DOHH2 (cell line): ENCODE measurements around the gene SEPTIN1.
A peak's percentile ranks its signal among the peaks of the same experiment; 100 is the strongest.

Source experiments
- H3F3A ChIP-seq: fragments of 200-600 bp; sonication (generic), shearing (Covaris generic); 2 replicates; pipeline ENCODE4 v1.6.0; 2016; ENCODE audit warnings: antibody characterized with exemption, mild to moderate bottlenecking; ENCODE audit not compliant: control insufficient read depth, insufficient read depth
- H3K27ac ChIP-seq: fragments of 200-600 bp; sonication (generic); 2 replicates; pipeline ENCODE4 v1.5.1; 2014; ENCODE audit warnings: low read depth, mild to moderate bottlenecking, low read length, moderate library complexity
- H3K27me3 ChIP-seq: fragments of 200-600 bp; sonication (generic); 2 replicates; pipeline ENCODE4 v1.6.1; 2014; ENCODE audit warnings: mild to moderate bottlenecking, low read length, mixed read lengths; ENCODE audit not compliant: control insufficient read depth
- H3K36me3 ChIP-seq: fragments of 200-600 bp; sonication (generic); 2 replicates; pipeline ENCODE4 v1.6.1; 2014; ENCODE audit warnings: mild to moderate bottlenecking, low read length, moderate library complexity, mixed read lengths; ENCODE audit not compliant: control insufficient read depth
- H3K4me1 ChIP-seq: fragments of 200-600 bp; sonication (generic); 2 replicates; pipeline ENCODE4 v1.6.1; 2014; ENCODE audit warnings: mild to moderate bottlenecking, low read length, mixed read lengths; ENCODE audit not compliant: control insufficient read depth
- H3K4me2 ChIP-seq: fragments of 200-600 bp; sonication (generic); 2 replicates; pipeline ENCODE4 v1.6.0; 2014; ENCODE audit warnings: mild to moderate bottlenecking, low read length, moderate library complexity
- H3K4me3 ChIP-seq: fragments of 200-600 bp; sonication (generic); 2 replicates; pipeline ENCODE4 v1.5.1; 2014; ENCODE audit warnings: mild to moderate bottlenecking, low read length, mixed read lengths
- H3K79me2 ChIP-seq: fragments of 200-600 bp; sonication (generic); 2 replicates; pipeline ENCODE4 v1.6.1; 2014; ENCODE audit warnings: mild to moderate bottlenecking, low read length, mixed read lengths; ENCODE audit not compliant: control insufficient read depth
- H3K9me2 ChIP-seq: fragments of 200-600 bp; sonication (generic); replicated peaks from 2 replicates; pipeline ENCODE4 v1.6.1; 2014; ENCODE audit warnings: mild to moderate bottlenecking, low read length, mixed read lengths; ENCODE audit not compliant: control insufficient read depth
- H3K9me3 ChIP-seq: fragments of 200-600 bp; sonication (generic); 2 replicates; pipeline ENCODE4 v1.6.1; 2014; ENCODE audit warnings: antibody characterized with exemption, low read length, mixed read lengths; ENCODE audit not compliant: control insufficient read depth, insufficient read depth
- H4K20me1 ChIP-seq: fragments of 200-600 bp; sonication (generic); 2 replicates; pipeline ENCODE4 v1.6.0; 2014; ENCODE audit warnings: low read depth, mild to moderate bottlenecking, antibody characterized with exemption, low read length, moderate library complexity; ENCODE audit not compliant: control insufficient read depth, insufficient read depth
- CTCF ChIP-seq: fragments of 200-600 bp; sonication (generic); IDR thresholded peaks from one replicate; pipeline ENCODE4 v1.5.1; 2014; ENCODE audit warnings: antibody characterized with exemption, mild to moderate bottlenecking, low read depth, low read length; ENCODE audit not compliant: poor library complexity, severe bottlenecking
- EZH2phosphoT487 ChIP-seq: fragments of 200-600 bp; sonication (generic); IDR thresholded peaks from 2 replicates; pipeline ENCODE4 v1.6.1; 2017; ENCODE audit warnings: borderline replicate concordance, mild to moderate bottlenecking, antibody characterized with exemption, low read length, moderate library complexity, mixed read lengths

The SEPTIN1 gene

GRCh38 chr16:30372038-30372712, 10.2 kb downstream of the SEPTIN1 start:
- no peak for TF ChIP-seq CTCF
- TF ChIP-seq EZH2phosphoT487: no peak
- H3K27ac ChIP-seq: peak overlapping the region; percentile 68
- H3K4me3 ChIP-seq: peak overlapping the region; percentile 74; the same call in 1 of the 2 replicates

GRCh38 chr16:30371248-30371816, 11.0 kb downstream of the SEPTIN1 start:
- H3K4me2 ChIP-seq: peak overlapping the region; percentile 95
- H3K9me3 ChIP-seq: no peaks in the 10 kb centered on the region
- peak overlapping the region; percentile 68 for H3K27ac ChIP-seq
- no peaks in the 10 kb centered on the region for H3F3A ChIP-seq
- TF ChIP-seq EZH2phosphoT487: no peak
- peak; percentile 35 for TF ChIP-seq CTCF
- H3K27me3 ChIP-seq: no peaks in the 10 kb centered on the region
- peaks cover 39% of the 10 kb centered on the region for H3K4me1 ChIP-seq
- no peaks in the 10 kb centered on the region for H3K9me2 ChIP-seq
- H4K20me1 ChIP-seq: peaks cover 8% of the 10 kb centered on the region
- peak overlapping the region; percentile 74 for H3K4me3 ChIP-seq
- peaks cover 34% of the 10 kb centered on the region for H3K36me3 ChIP-seq
- H3K79me2 ChIP-seq: peaks cover 36% of the 10 kb centered on the region

More at GRCh38 chr16:30372038-30372712, 10.2 kb downstream of the SEPTIN1 start:
- H3K79me2 ChIP-seq: peaks cover 30% of the 10 kb centered on the region
- peaks cover 38% of the 10 kb centered on the region for H3K4me1 ChIP-seq
- no peaks in the 10 kb centered on the region for H3K9me2 ChIP-seq
- H3K4me2 ChIP-seq: peak overlapping the region; percentile 95
- H3K27me3 ChIP-seq: no peaks in the 10 kb centered on the region
- no peaks in the 10 kb centered on the region for H3K9me3 ChIP-seq
- peaks cover 8% of the 10 kb centered on the region for H4K20me1 ChIP-seq
- peaks cover 1% of the 10 kb centered on the region for H3F3A ChIP-seq
- H3K36me3 ChIP-seq: peaks cover 27% of the 10 kb centered on the region

- Histone ChIP-seq H3K4me1 (peaks cover 39% of the 10 kb centered on the region), H4K20me1 (peaks cover 8% of the 10 kb centered on the region), H3K4me3 (peak within 1 kb of the TSS; percentile 90), H3K9me3 (no peaks in the 10 kb centered on the region), H3K9me2 (no peaks in the 10 kb centered on the region), H3K27me3 (no peaks in the 10 kb centered on the region), H3F3A (no peaks in the 10 kb centered on the region), H3K79me2 (peaks cover 43% of the 10 kb centered on the region), H3K4me2 (peak within 1 kb of the TSS; percentile 95), H3K27ac (peak within 1 kb of the TSS; percentile 68), H3K36me3 (peaks cover 37% of the 10 kb centered on the region)
- TF ChIP-seq EZH2phosphoT487 (no peak), CTCF (peak; percentile 45)
These were observed 11.7 kb downstream of the SEPTIN1 start, which contains the start of gene TBC1D10B for GRCh38 chr16:30370456-30371247. TSS of gene TBC1D10B (minus strand) at chr16:30370494. CDS start at chr16:30370183, 311 bp downstream.
